GM12878 (cell line): Measurements from ENCODE around the gene SMAD5. TPM values are rescaled to one million over a fixed set of nuclear protein-coding genes. Genes with fewer than 3 reads are reported as not detected.

Experiments used
- ATAC-seq: fragments of 200-7000 bp; cut with Tn5 transposase; 3 replicates; pipeline ENCODE4 v1.9.1; 2020; ENCODE audit warnings: mild to moderate bottlenecking, moderate library complexity
- BruUV-seq: library from RNA; stranded (reverse); fragments of 400-500 nt; replicated peaks from 2 replicates; lab custom pipeline; 2021; lab: Mats Ljungman, UMichigan
- CTCF ChIA-PET: fragments of 300-600 bp; sonication (Branson Sonifier 250); formaldehyde crosslinking; extraction: SDS; loops from one replicate; lab custom pipeline; 2021; ENCODE audit warnings: inconsistent platforms; lab: Yijun Ruan, JAX
- POLR2A ChIA-PET: fragments of 350-600 bp; formaldehyde crosslinking; extraction: SDS; loops from one replicate; lab custom pipeline; 2021; ENCODE audit warnings: inconsistent platforms; lab: Charles Lee
- RAD21 ChIA-PET: fragments of 300-600 bp; sonication (Branson Sonifier 250); formaldehyde crosslinking; loops from one replicate; lab custom pipeline; 2023; ENCODE audit warnings: antibody characterized with exemption; ENCODE audit not compliant: unreplicated experiment; lab: Charles Lee
- SMC1A ChIA-PET: fragments of 300-600 bp; sonication (Branson Sonifier 250); formaldehyde crosslinking; loops from one replicate; lab custom pipeline; 2023; ENCODE audit not compliant: unreplicated experiment, uncharacterized antibody; lab: Charles Lee
- DNase-seq: peaks from one replicate; pipeline ENCODE4 v3.0.0-alpha.2; 2011; ENCODE audit warnings: low read depth, low spot score
- FAIRE-seq: peaks from 3 replicates; lab custom pipeline; 2011; peaks lifted over from hg19 to GRCh38; lab: Jason Lieb, UNC
- H2AFZ ChIP-seq: 2 replicates; pipeline ENCODE4 v1.6.0; 2011; ENCODE audit warnings: low read depth, low read length, control low read depth; ENCODE audit not compliant: control insufficient read depth
- H3K27ac ChIP-seq: 2 replicates; pipeline ENCODE4 v1.5.1; 2011; ENCODE audit warnings: control low read depth; ENCODE audit not compliant: control insufficient read depth, insufficient read depth
- H3K27me3 ChIP-seq, 2 experiments: replicated peaks in 1 of 2; 2 replicates each; pipeline versions ENCODE4 v1.6.0 to v1.6.1; 2011; ENCODE audit warnings: low read length in 1 of 2; ENCODE audit not compliant: control insufficient read depth in 2 of 2, insufficient read depth in 2 of 2
- H3K36me3 ChIP-seq, 2 experiments: 2 replicates each; pipeline ENCODE4 v1.5.1; 2011; ENCODE audit warnings: low read length in 1 of 2; ENCODE audit not compliant: control insufficient read depth in 2 of 2, insufficient read depth in 2 of 2
- H3K4me1 ChIP-seq: 2 replicates; pipeline ENCODE4 v1.6.1; 2011; ENCODE audit warnings: mild to moderate bottlenecking, low read length, moderate library complexity, mixed read lengths; ENCODE audit not compliant: control insufficient read depth, insufficient read depth
- H3K4me2 ChIP-seq: 2 replicates; pipeline ENCODE4 v1.6.0; 2011; ENCODE audit warnings: control low read depth; ENCODE audit not compliant: control insufficient read depth, insufficient read depth
- H3K4me3 ChIP-seq: fragments of 200-600 bp; sonication (generic); 2 replicates; pipeline ENCODE4 v1.5.1; 2016
- H3K79me2 ChIP-seq: 2 replicates; pipeline ENCODE4 v1.6.0; 2011; ENCODE audit warnings: low read length; ENCODE audit not compliant: control insufficient read depth, insufficient read depth
- H3K9ac ChIP-seq: 2 replicates; pipeline ENCODE4 v1.8.0; 2011; ENCODE audit warnings: low read length, control low read depth, mixed read lengths; ENCODE audit not compliant: control insufficient read depth, insufficient read depth
- H3K9me3 ChIP-seq: replicated peaks from 3 replicates; pipeline ENCODE4 v1.5.1; 2011; ENCODE audit warnings: mild to moderate bottlenecking, low read length; ENCODE audit not compliant: control insufficient read depth, insufficient read depth
- H4K20me1 ChIP-seq: 2 replicates; pipeline ENCODE4 v1.6.0; 2011; ENCODE audit not compliant: control insufficient read depth, insufficient read depth
- EZH2 ChIP-seq: IDR thresholded peaks from 2 replicates; pipeline ENCODE4 v1.6.1; 2012; ENCODE audit warnings: low read depth, mild to moderate bottlenecking, control low read depth, inconsistent platforms, low read length, borderline replicate concordance; ENCODE audit not compliant: control insufficient read depth
- IKZF1 ChIP-seq: fragments of 450-650 bp; conservative IDR thresholded peaks from 2 replicates; pipeline ENCODE4 v1.6.1; 2017; ENCODE audit warnings: antibody characterized with exemption, mild to moderate bottlenecking
- KLF5 ChIP-seq: fragments of 450-650 bp; IDR thresholded peaks from 2 replicates; pipeline ENCODE4 v1.6.1; 2014; ENCODE audit warnings: mild to moderate bottlenecking; ENCODE audit not compliant: partially characterized antibody
- LARP7 ChIP-seq: fragments of 450-650 bp; IDR thresholded peaks from 2 replicates; pipeline ENCODE4 v1.6.1; 2017; ENCODE audit warnings: mild to moderate bottlenecking
- NRF1 ChIP-seq: conservative IDR thresholded peaks from 2 replicates; pipeline ENCODE4 v1.6.1; 2011; ENCODE audit warnings: mild to moderate bottlenecking, low read depth, low read length, improper control_type of control experiment
- POLR2A ChIP-seq: IDR thresholded peaks from 2 replicates; pipeline ENCODE4 v1.6.1; 2011; ENCODE audit warnings: low read depth, mild to moderate bottlenecking, low read length
- POLR2AphosphoS2 ChIP-seq: IDR thresholded peaks from 2 replicates; pipeline ENCODE4 v1.6.1; 2011; ENCODE audit warnings: low read depth, mild to moderate bottlenecking, low read length, improper control_type of control experiment, moderate library complexity
- RELA ChIP-seq: fragments of 450-650 bp; IDR thresholded peaks from 2 replicates; pipeline ENCODE4 v1.8.0; 2014; ENCODE audit warnings: borderline replicate concordance; ENCODE audit not compliant: partially characterized antibody
- STAT3 ChIP-seq: IDR thresholded peaks from 2 replicates; pipeline ENCODE4 v1.6.1; 2011; ENCODE audit warnings: low read depth, low read length, improper control_type of control experiment
- SUPT20H ChIP-seq: IDR thresholded peaks from 2 replicates; pipeline ENCODE4 v1.6.1; 2011; ENCODE audit warnings: low read depth, mild to moderate bottlenecking, low read length, moderate library complexity, borderline replicate concordance; ENCODE audit not compliant: control insufficient read depth
- TAF1 ChIP-seq: IDR thresholded peaks from 2 replicates; pipeline ENCODE4 v1.6.1; 2011; ENCODE audit warnings: mild to moderate bottlenecking, low read depth, low read length, borderline replicate concordance
- YY1 ChIP-seq: IDR thresholded peaks from 2 replicates; pipeline ENCODE4 v1.6.1; 2011; ENCODE audit warnings: low read depth, mild to moderate bottlenecking, low read length
- ZNF24 ChIP-seq: fragments of 450-650 bp; IDR thresholded peaks from 2 replicates; pipeline ENCODE4 v1.6.1; 2017; ENCODE audit warnings: antibody characterized with exemption, mild to moderate bottlenecking
- WGBS: methylation state at CpG from one replicate; pipeline ENCODE4 v1.1.6; 2016; ENCODE audit warnings: low lambda C conversion rate; ENCODE audit not compliant: insufficient replicate concordance, insufficient coverage; ENCODE audit errors: missing lambda C conversion rate; 5-methylcytosine and 5-hydroxymethylcytosine counted together
- in situ Hi-C: fragments of 300-500 bp; cut with MboI; formaldehyde crosslinking; loops from 9 replicates; pipeline ENCODE4 v1.14.3; 2018; ENCODE audit warnings: mixed read lengths
- intact Hi-C: fragments of 100-400 bp; cut with micrococcal nuclease; formaldehyde crosslinking; loops from one replicate; pipeline ENCODE4 v1.14.2; 2022; ENCODE audit not compliant: unreplicated experiment
- polyA plus RNA-seq, 11 experiments: library from polyadenylated mRNA; depleted of rRNA in 4 of 11; unstranded in 6 of 11; stranded (reverse) in 5 of 11; fragments of >200 nt; fragmentation: Nextera tagmentation in 4 of 11; fragmentation: Illumina TruSeq in 1 of 11; extraction: Ambion mirVana in 4 of 11; extraction: Trizol in 1 of 11; gene quantifications; 1 replicate in 1 of 11; 2 replicates in 10 of 11; pipeline versions ENCODE4 v1.2.1 to v1.2.3, GENCODE V29; 2011 to 2016; ENCODE audit warnings: inconsistent platforms in 2 of 11, missing spikeins in 2 of 11, low read depth in 1 of 11
- total RNA-seq, 4 experiments: library from RNA; depleted of rRNA in 3 of 4; stranded (reverse); fragments of >200 nt in 3 of 4; fragmentation: Illumina TruSeq in 1 of 4; extraction: Trizol in 1 of 4; gene quantifications; 2 replicates each; pipeline versions ENCODE4 v1.2.1 to v1.2.3, GENCODE V29; 2013 to 2021
- TF ChIP-seq, protein P1 (sequence below): IDR thresholded peaks from 2 replicates; pipeline ENCODE4 v1.6.1; 2012; ENCODE audit warnings: low read depth, low read length, improper control_type of control experiment
- TF ChIP-seq, protein P2 (sequence below): IDR thresholded peaks from 2 replicates; pipeline ENCODE4 v1.6.1; 2012; ENCODE audit warnings: low read length, inconsistent platforms

SMAD5 gene
- total and polyA plus RNA-seq, 10 of the 15 experiments (the other 5 are each of a cell fraction or from before 2014, with no cell fraction given) = 3.6 to 40.6 (median 11.7) TPM

DNA sequence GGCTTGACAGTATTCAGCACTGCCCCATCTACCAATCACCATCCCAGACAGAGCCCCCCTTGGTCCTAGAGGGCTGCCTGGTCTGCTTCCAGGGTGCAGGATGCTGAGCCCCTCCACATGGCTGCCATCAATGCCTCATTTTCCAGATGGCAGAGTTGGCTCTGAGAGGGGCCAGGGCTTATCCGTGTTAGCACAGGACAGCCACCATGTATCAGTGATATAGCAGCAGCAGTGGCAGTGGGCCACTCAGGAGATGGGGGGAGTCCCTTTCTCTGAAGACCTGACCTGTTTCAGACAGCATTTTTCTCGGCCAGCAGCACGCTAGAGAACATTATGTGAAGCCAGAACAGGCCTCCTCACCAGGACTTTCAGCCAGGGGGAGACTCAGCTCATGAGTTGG, 61.9 kb downstream of the SMAD5 start:
- BruUV-seq = no TSS peak
- Histone ChIP-seq H3K4me2 (no peak overlapping the region), H3K9ac (no peak overlapping the region), H4K20me1 (no peaks in the 10 kb centered on the region), H3K36me3 (no peaks in the 10 kb centered on the region), H3K79me2 (no peaks in the 10 kb centered on the region), H2AFZ (no peak overlapping the region), H3K4me3 (no peak overlapping the region), H3K9me3 (no peaks in the 10 kb centered on the region), H3K4me1 (no peaks in the 10 kb centered on the region), H3K27ac (no peak overlapping the region), H3K27me3 (peaks cover 0 to 7% of the 10 kb centered on the region in 2 experiments; a peak in 3 of 4 replicates)
- ChIA-PET RAD21 (no interaction called here), SMC1A (no interaction called here), POLR2A (no interaction called here), CTCF (no interaction called here)
- in situ Hi-C loops (no loop called here), intact Hi-C loops (no loop called here)
- FAIRE-seq (no peak), ATAC-seq (no peak), DNase-seq (no peak)
- WGBS = 31% methylated on average over 3 of the region's 3 CpGs
- no peak for TF ChIP-seq STAT3
- TF ChIP-seq KLF5 = no peak
- no peak for TF ChIP-seq POLR2AphosphoS2
- no peak for TF ChIP-seq SUPT20H
- no peak for TF ChIP-seq LARP7
- TF ChIP-seq, protein P1, sequence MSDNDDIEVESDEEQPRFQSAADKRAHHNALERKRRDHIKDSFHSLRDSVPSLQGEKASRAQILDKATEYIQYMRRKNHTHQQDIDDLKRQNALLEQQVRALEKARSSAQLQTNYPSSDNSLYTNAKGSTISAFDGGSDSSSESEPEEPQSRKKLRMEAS = no peak
- TF ChIP-seq IKZF1 = no peak
- no peak for TF ChIP-seq ZNF24
- TF ChIP-seq RELA = no peak
- no peak for TF ChIP-seq TAF1
- TF ChIP-seq, protein P2, sequence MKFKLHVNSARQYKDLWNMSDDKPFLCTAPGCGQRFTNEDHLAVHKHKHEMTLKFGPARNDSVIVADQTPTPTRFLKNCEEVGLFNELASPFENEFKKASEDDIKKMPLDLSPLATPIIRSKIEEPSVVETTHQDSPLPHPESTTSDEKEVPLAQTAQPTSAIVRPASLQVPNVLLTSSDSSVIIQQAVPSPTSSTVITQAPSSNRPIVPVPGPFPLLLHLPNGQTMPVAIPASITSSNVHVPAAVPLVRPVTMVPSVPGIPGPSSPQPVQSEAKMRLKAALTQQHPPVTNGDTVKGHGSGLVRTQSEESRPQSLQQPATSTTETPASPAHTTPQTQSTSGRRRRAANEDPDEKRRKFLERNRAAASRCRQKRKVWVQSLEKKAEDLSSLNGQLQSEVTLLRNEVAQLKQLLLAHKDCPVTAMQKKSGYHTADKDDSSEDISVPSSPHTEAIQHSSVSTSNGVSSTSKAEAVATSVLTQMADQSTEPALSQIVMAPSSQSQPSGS = no peak
- TF ChIP-seq EZH2 = no peak
- TF ChIP-seq NRF1 = no peak
- TF ChIP-seq POLR2A = no peak
- no peak for TF ChIP-seq YY1
